ENCODE results near the gene STAMBP. TPM values are rescaled to one million over a fixed set of nuclear protein-coding genes. Genes with fewer than 3 reads are reported as not detected.

Gene STAMBP
- total and polyA plus RNA-seq, 2 donors (not counting 3 experiments of a cell fraction or from before 2014, with no cell fraction given), result 18.0 to 21.3 TPM

DNA sequence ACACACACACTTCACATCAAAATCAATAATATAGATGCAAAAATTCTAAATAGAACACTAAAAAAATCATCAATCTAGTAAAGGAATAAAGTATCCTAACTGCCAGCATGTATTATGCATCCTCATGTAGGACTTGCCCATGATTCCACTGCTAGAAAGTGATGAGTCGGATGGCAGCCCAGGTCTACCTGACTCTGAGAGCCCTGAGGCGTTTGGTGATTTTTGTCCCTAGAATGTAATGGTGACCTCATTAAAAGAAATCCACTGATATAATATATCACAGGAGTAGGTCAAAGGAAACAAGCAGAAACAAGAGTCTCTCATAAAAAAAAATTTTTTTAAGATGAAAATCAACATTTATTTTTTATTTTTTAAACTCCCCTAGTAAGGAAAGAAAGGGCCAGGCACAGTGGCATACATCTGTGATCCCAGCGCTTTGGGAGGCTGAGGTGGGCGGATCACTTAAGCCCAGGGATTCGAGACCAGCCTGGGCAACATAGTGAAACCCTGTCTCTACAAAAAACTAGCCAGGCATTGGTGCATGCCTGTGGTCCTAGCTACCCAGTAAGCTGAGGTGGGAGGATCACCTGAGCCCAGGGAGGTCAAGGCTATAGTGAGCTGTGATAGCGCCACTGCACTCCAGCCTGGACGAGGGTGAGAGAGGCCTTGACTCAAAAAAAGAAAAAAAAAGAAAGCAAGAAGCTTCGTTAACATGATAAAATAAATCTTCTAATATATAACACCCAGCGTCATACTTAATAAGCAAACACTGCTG is 39.6 kb downstream of the STAMBP start:
- Histone ChIP-seq H3K27ac (ENCODE audit: insufficient read depth, low read depth, low read length) (no peak overlapping the region), H3K9ac (replicated peaks; ENCODE audit: extremely low read depth, insufficient read depth, low read length) (no peak overlapping the region), H3K27me3 (ENCODE audit: control insufficient read depth in 2 of 2, insufficient read depth in 2 of 2, low read length in 2 of 2) (no peaks in the 10 kb centered on the region), H4K20me1 (replicated peaks; ENCODE audit: control insufficient read depth, extremely low read depth, insufficient read depth, low read length) (no peaks in the 10 kb centered on the region), H3K36me3 (ENCODE audit: control insufficient read depth in 2 of 2, extremely low read depth in 1 of 2, insufficient read depth in 2 of 2, low read length in 2 of 2) (no peaks in the 10 kb centered on the region), H3K4me3 (replicated peaks in 1 of 3; ENCODE audit: insufficient read depth in 1 of 3, low read depth in 1 of 3, low read length in 3 of 3) (no peak overlapping the region), H3K4me2 (ENCODE audit: insufficient read depth, low read length) (no peak overlapping the region), H3K9me3 (replicated peaks; ENCODE audit: control insufficient read depth, insufficient read depth, low read length) (no peaks in the 10 kb centered on the region), H2AFZ (ENCODE audit: low read depth, low read length) (no peak overlapping the region), H3K9me1 (replicated peaks; ENCODE audit: control insufficient read depth, extremely low read depth, insufficient read depth, low read length) (no peaks in the 10 kb centered on the region), H3K4me1 (ENCODE audit: control insufficient read depth, extremely low read depth, insufficient read depth, low read length) (no peaks in the 10 kb centered on the region), H3K79me2 (ENCODE audit: control insufficient read depth, insufficient read depth, low read length) (no peaks in the 10 kb centered on the region)
- no peak for FAIRE-seq
- intact Hi-C loops (cut with micrococcal nuclease) (no loop called here), dilution Hi-C loops (cut with MboI; ENCODE audit: extremely low pct_ligation_motif_present, low sequenced_read_pairs) (no loop called here)
- DNase-seq (ENCODE audit: low read depth, low spot score), result no peak
- TF ChIP-seq FOS (IDR thresholded peaks at IDR 0.05; ENCODE audit: borderline replicate concordance, insufficient read depth, low read length), result no peak
- TF ChIP-seq GATA2 (IDR thresholded peaks at IDR 0.05; ENCODE audit: insufficient read depth, insufficient read length, low read depth, low read length), result no peak
- TF ChIP-seq JUN (IDR thresholded peaks at IDR 0.05; ENCODE audit: borderline replicate concordance, insufficient read depth, insufficient read length, low read depth), result no peak
- TF ChIP-seq, protein P1, sequence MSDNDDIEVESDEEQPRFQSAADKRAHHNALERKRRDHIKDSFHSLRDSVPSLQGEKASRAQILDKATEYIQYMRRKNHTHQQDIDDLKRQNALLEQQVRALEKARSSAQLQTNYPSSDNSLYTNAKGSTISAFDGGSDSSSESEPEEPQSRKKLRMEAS (IDR thresholded peaks at IDR 0.05; ENCODE audit: insufficient read depth, insufficient read length), result no peak
- no peak for TF ChIP-seq POLR2AphosphoS5 (IDR thresholded peaks at IDR 0.05; ENCODE audit: insufficient read depth, low read depth, low read length)
- no peak for TF ChIP-seq POLR2A (IDR thresholded peaks at IDR 0.05; ENCODE audit: low read depth, low read length)
- ChIA-PET POLR2A (no interaction called here), CTCF (no interaction called here)
- no TSS peak for BruUV-seq (replicated peaks)

DNA sequence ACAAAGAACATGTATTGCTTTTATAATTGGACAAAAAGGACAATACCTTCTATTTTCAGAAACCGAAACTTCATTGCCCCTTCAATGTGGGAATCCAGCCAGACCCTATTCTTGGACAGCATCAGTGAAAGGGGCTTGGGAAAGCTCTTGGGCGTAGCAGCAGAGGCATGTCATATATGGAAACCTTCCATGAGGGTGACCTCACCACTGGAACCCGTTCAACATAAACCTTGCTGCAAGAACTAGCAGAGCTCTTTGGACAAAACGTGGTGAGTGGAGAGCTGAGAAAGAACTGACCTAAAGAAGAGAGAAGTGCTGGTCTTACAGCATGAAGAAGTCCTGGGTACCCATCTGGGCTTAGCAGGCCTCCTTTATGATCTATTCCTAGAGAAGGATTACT is 41.3 kb downstream of the STAMBP start:
- Histone ChIP-seq H3K79me2 (ENCODE audit: control insufficient read depth, insufficient read depth, low read length) (no peaks in the 10 kb centered on the region), H3K9me3 (replicated peaks; ENCODE audit: control insufficient read depth, insufficient read depth, low read length) (no peaks in the 10 kb centered on the region), H4K20me1 (replicated peaks; ENCODE audit: control insufficient read depth, extremely low read depth, insufficient read depth, low read length) (no peaks in the 10 kb centered on the region), H3K27ac (ENCODE audit: insufficient read depth, low read depth, low read length) (no peak overlapping the region), H3K36me3 (ENCODE audit: control insufficient read depth in 2 of 2, extremely low read depth in 1 of 2, insufficient read depth in 2 of 2, low read length in 2 of 2) (no peaks in the 10 kb centered on the region), H3K4me3 (replicated peaks in 1 of 3; ENCODE audit: insufficient read depth in 1 of 3, low read depth in 1 of 3, low read length in 3 of 3) (no peak overlapping the region), H3K27me3 (ENCODE audit: control insufficient read depth in 2 of 2, insufficient read depth in 2 of 2, low read length in 2 of 2) (no peaks in the 10 kb centered on the region), H3K9ac (replicated peaks; ENCODE audit: extremely low read depth, insufficient read depth, low read length) (no peak overlapping the region), H2AFZ (ENCODE audit: low read depth, low read length) (peak overlapping the region; percentile 18), H3K4me1 (ENCODE audit: control insufficient read depth, extremely low read depth, insufficient read depth, low read length) (no peaks in the 10 kb centered on the region), H3K4me2 (ENCODE audit: insufficient read depth, low read length) (no peak overlapping the region), H3K9me1 (replicated peaks; ENCODE audit: control insufficient read depth, extremely low read depth, insufficient read depth, low read length) (no peaks in the 10 kb centered on the region)
- intact Hi-C loops (cut with micrococcal nuclease) (no loop called here), dilution Hi-C loops (cut with MboI; ENCODE audit: extremely low pct_ligation_motif_present, low sequenced_read_pairs) (no loop called here)
- BruUV-seq (replicated peaks), result no TSS peak
- no peak for TF ChIP-seq MYC (IDR thresholded peaks at IDR 0.05; ENCODE audit: low read depth, low read length)
- TF ChIP-seq EZH2 (IDR thresholded peaks at IDR 0.05; ENCODE audit: borderline replicate concordance, low read depth, low read length, severe bottlenecking), result no peak
- TF ChIP-seq GATA2 (IDR thresholded peaks at IDR 0.05; ENCODE audit: insufficient read depth, insufficient read length, low read depth, low read length), result no peak
- TF ChIP-seq, protein P1 (IDR thresholded peaks at IDR 0.05; ENCODE audit: insufficient read depth, insufficient read length), result no peak
- no peak for TF ChIP-seq FOS (IDR thresholded peaks at IDR 0.05; ENCODE audit: borderline replicate concordance, insufficient read depth, low read length)
- no peak for TF ChIP-seq POLR2AphosphoS5 (IDR thresholded peaks at IDR 0.05; ENCODE audit: insufficient read depth, low read depth, low read length)
- TF ChIP-seq, protein P2, sequence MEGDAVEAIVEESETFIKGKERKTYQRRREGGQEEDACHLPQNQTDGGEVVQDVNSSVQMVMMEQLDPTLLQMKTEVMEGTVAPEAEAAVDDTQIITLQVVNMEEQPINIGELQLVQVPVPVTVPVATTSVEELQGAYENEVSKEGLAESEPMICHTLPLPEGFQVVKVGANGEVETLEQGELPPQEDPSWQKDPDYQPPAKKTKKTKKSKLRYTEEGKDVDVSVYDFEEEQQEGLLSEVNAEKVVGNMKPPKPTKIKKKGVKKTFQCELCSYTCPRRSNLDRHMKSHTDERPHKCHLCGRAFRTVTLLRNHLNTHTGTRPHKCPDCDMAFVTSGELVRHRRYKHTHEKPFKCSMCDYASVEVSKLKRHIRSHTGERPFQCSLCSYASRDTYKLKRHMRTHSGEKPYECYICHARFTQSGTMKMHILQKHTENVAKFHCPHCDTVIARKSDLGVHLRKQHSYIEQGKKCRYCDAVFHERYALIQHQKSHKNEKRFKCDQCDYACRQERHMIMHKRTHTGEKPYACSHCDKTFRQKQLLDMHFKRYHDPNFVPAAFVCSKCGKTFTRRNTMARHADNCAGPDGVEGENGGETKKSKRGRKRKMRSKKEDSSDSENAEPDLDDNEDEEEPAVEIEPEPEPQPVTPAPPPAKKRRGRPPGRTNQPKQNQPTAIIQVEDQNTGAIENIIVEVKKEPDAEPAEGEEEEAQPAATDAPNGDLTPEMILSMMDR (IDR thresholded peaks at IDR 0.05; ENCODE audit: extremely low read depth in 1 of 2, insufficient read depth in 1 of 2, low read depth in 1 of 2, low read length in 2 of 2), result no peak
- no peak for TF ChIP-seq JUN (IDR thresholded peaks at IDR 0.05; ENCODE audit: borderline replicate concordance, insufficient read depth, insufficient read length, low read depth)
- no peak for TF ChIP-seq POLR2A (IDR thresholded peaks at IDR 0.05; ENCODE audit: low read depth, low read length)
- CTCF ChIA-PET, result interaction anchor here (1.0 kb wide), 1 partner anchor 43 kb away, joined by 3 read pairs; no protein-coding TSS in a partner anchor
- FAIRE-seq (peak; percentile 59), DNase-seq (ENCODE audit: low read depth, low spot score) (peak; percentile 50)
- POLR2A ChIA-PET, result no interaction called here
